ENCODE measurements around the gene MTERF4. TPM values are rescaled to one million over a fixed set of nuclear protein-coding genes. Genes with fewer than 3 reads are reported as not detected.

The MTERF4 gene
- total and polyA plus RNA-seq, 2 of the 8 experiments (the other 6 are each of a cell fraction or from before 2014, with no cell fraction given), result 25.9 to 28.5 TPM

DNA sequence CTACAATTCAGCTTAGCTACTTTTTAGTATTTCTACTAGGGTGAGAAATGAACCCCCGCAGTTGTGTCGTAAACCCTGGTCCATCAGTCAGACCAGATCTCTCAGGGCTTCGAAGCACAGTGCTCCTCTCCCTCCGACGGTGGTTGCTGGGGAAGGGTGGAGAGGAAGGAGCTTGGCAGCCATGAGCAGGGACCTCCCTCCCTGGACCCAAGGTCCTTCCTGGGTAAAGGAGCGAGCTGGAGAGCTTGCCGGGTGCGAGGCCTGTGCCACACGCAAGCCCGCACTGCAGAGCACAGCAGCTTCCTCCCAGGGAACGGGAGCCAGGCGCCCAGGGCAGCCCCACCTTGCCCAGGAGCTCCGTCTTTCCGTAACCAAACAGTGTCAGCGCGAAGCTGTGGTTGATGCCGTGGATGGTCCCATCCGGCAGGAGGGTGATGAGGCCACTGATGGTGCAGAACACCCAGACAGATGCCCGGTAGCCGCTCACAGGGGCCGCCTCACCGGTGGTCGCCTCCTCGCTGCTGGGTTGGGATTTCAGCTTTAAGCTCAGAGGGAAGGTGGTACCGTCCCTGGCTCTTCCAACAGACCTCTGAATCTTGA is 34.7 kb upstream of the MTERF4 start:
- no peak for FAIRE-seq
- H3K9me3 ChIP-seq (ENCODE audit: insufficient read depth in 2 of 2, low read depth in 1 of 2, low read length in 1 of 2), result no peaks in the 10 kb centered on the region
- no peak overlapping the region for H2BK120ac ChIP-seq (replicated peaks; ENCODE audit: low read depth, low read length)
- no peak overlapping the region for H2BK5ac ChIP-seq (ENCODE audit: low read depth, low read length)
- no peaks in the 10 kb centered on the region for H3K4me1 ChIP-seq (replicated peaks in 1 of 4; ENCODE audit: control insufficient read depth in 3 of 4, insufficient read depth in 4 of 4, low read length in 3 of 4)
- H3K79me1 ChIP-seq (ENCODE audit: low read depth, low read length), result no peaks in the 10 kb centered on the region; the same call in 1 of the 2 replicates
- no peak overlapping the region for H4K5ac ChIP-seq (ENCODE audit: insufficient read length, low read depth, low read length)
- no peak overlapping the region for H2AFZ ChIP-seq (ENCODE audit: low read length)
- H3K4me3 ChIP-seq (ENCODE audit: extremely low read depth in 1 of 4, insufficient read depth in 2 of 4, low read depth in 3 of 4, low read length in 4 of 4), result no peak overlapping the region
- H2AK5ac ChIP-seq (ENCODE audit: low read depth, low read length), result no peak overlapping the region
- ChIA-PET CTCF (ENCODE audit: partially characterized antibody) (interaction anchor here (0.7 to 1.2 kb wide), 3 partner anchors 12 to 285 kb away, joined by 3 read pairs; no protein-coding TSS in a partner anchor), POLR2A (ENCODE audit: partially characterized antibody) (interaction anchor here (1.3 kb wide), 1 partner anchor 13 kb away, joined by 4 read pairs; the partner anchor contains the start of gene PASK)
- no peak overlapping the region for H3K9ac ChIP-seq (replicated peaks in 1 of 4; ENCODE audit: extremely low read depth in 1 of 4, low read depth in 3 of 4, low read length in 3 of 4)
- no peaks in the 10 kb centered on the region for H3K27me3 ChIP-seq (replicated peaks in 1 of 4; ENCODE audit: control insufficient read depth in 3 of 4, extremely low read depth in 1 of 4, insufficient read depth in 3 of 4, low read length in 3 of 4)
- H3K27ac ChIP-seq (ENCODE audit: low read depth, low read length), result no peak overlapping the region
- peaks cover 6 to 37% (median 20%) of the 10 kb centered on the region in 4 experiments; a peak in 7 of 8 replicates for H3K36me3 ChIP-seq (ENCODE audit: control insufficient read depth in 2 of 4, insufficient read depth in 4 of 4, low read length in 3 of 4)
- peaks cover 0 to 12% of the 10 kb centered on the region in 2 experiments for H4K20me1 ChIP-seq (replicated peaks in 1 of 2; ENCODE audit: control insufficient read depth in 1 of 2, insufficient read depth in 2 of 2, low read length in 2 of 2)
- H3K56ac ChIP-seq (replicated peaks; ENCODE audit: insufficient read length, low read depth, low read length), result no peak overlapping the region
- H3K79me2 ChIP-seq (ENCODE audit: control insufficient read depth in 1 of 2, insufficient read depth in 2 of 2, low read length in 2 of 2), result no peaks in the 10 kb centered on the region
- H2BK12ac ChIP-seq (ENCODE audit: low read depth, low read length), result no peak overlapping the region
- no peaks in the 10 kb centered on the region for H3K23me2 ChIP-seq (ENCODE audit: low read depth, low read length)
- H3K14ac ChIP-seq (ENCODE audit: insufficient read length), result no peak overlapping the region
- no peak overlapping the region for H3K18ac ChIP-seq (ENCODE audit: extremely low read depth, low read length)
- H3K23ac ChIP-seq (ENCODE audit: insufficient read length), result no peak overlapping the region
- no peak overlapping the region for H4K91ac ChIP-seq (replicated peaks; ENCODE audit: insufficient read length, low read length)
- no peak overlapping the region for H3K4me2 ChIP-seq (ENCODE audit: insufficient read depth in 1 of 2, low read depth in 2 of 2, low read length in 2 of 2)
- no peak for DNase-seq (ENCODE audit: low read depth in 1 of 2, low spot score in 2 of 2)
- WGBS, 2 experiments (ENCODE audit: extremely low coverage in 1 of 2, insufficient coverage in 1 of 2, insufficient read length in 1 of 2, insufficient replicate concordance in 2 of 2, low coverage in 1 of 2, low lambda C conversion rate in 2 of 2, missing lambda C conversion rate in 1 of 2), result 93% methylated on average over 25 of the region's 25 CpGs; no CpG with 5 or more reads in 1 of the 2 experiments
- no peak overlapping the region for H4K8ac ChIP-seq (ENCODE audit: extremely low read depth, insufficient read depth, low read length)
- H2BK15ac ChIP-seq (ENCODE audit: low read length), result no peak overlapping the region
- H2BK20ac ChIP-seq (ENCODE audit: low read length), result no peak overlapping the region
- no peak overlapping the region for H3K4ac ChIP-seq (replicated peaks; ENCODE audit: insufficient read length, low read depth, low read length)
- TF ChIP-seq CHD1 (IDR thresholded peaks at IDR 0.05; ENCODE audit: low read depth, low read length) (no peak), SRF (IDR thresholded peaks at IDR 0.05; ENCODE audit: low read depth, low read length) (no peak), SP4 (IDR thresholded peaks at IDR 0.05; ENCODE audit: low read length) (no peak), KDM5A (IDR thresholded peaks at IDR 0.05; ENCODE audit: low read length) (no peak), GABPA (IDR thresholded peaks at IDR 0.05; ENCODE audit: borderline replicate concordance, insufficient read depth, low read length) (no peak), SP1 (IDR thresholded peaks at IDR 0.05; ENCODE audit: low read depth, low read length) (no peak), RFX5 (IDR thresholded peaks at IDR 0.05; ENCODE audit: borderline replicate concordance, low read depth, low read length) (no peak), ASH2L (IDR thresholded peaks at IDR 0.05; ENCODE audit: low read length) (no peak), HDAC2 (IDR thresholded peaks at IDR 0.05; ENCODE audit: borderline replicate concordance in 1 of 2, low read depth in 2 of 2, low read length in 2 of 2) (no peak), EGR1 (IDR thresholded peaks at IDR 0.05; ENCODE audit: borderline replicate concordance, low read depth, low read length) (no peak)
- TF ChIP-seq, protein P1, sequence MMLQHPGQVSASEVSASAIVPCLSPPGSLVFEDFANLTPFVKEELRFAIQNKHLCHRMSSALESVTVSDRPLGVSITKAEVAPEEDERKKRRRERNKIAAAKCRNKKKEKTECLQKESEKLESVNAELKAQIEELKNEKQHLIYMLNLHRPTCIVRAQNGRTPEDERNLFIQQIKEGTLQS (IDR thresholded peaks at IDR 0.05; ENCODE audit: insufficient read depth, low read depth, low read length), result no peak
- TF ChIP-seq, protein P2, sequence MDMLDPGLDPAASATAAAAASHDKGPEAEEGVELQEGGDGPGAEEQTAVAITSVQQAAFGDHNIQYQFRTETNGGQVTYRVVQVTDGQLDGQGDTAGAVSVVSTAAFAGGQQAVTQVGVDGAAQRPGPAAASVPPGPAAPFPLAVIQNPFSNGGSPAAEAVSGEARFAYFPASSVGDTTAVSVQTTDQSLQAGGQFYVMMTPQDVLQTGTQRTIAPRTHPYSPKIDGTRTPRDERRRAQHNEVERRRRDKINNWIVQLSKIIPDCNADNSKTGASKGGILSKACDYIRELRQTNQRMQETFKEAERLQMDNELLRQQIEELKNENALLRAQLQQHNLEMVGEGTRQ (IDR thresholded peaks at IDR 0.05; ENCODE audit: low read length), result no peak

All from H1 (cell line).